ENCODE data around the gene DNTTIP2. TPM values are rescaled to one million over a fixed set of nuclear protein-coding genes. Genes with fewer than 3 reads are reported as not detected.
"Not testable (repeated sequence)": the region's sequence is repeated elsewhere in the genome, so short reads cannot be mapped to it uniquely, and the experiment has no call there.

The DNTTIP2 gene
- total and polyA plus RNA-seq, 2 experiments from 2014 or later: 34.4 to 43.6 TPM

GRCh38 chr1:93839753-93840152 is 39.3 kb downstream of the DNTTIP2 start:
- Histone ChIP-seq H3K4me2 (no peak overlapping the region), H3K4me1 (ENCODE audit: insufficient read depth) (no peaks in the 10 kb centered on the region), H2AFZ (no peak overlapping the region), H3K36me3 (replicated peaks; ENCODE audit: insufficient read depth, low read depth) (no peaks in the 10 kb centered on the region), H3K27me3 (no peaks in the 10 kb centered on the region), H4K20me1 (ENCODE audit: insufficient read depth, poor library complexity, severe bottlenecking) (no peaks in the 10 kb centered on the region), H3K4me3 (no peak overlapping the region), H3K79me2 (no peaks in the 10 kb centered on the region), H3K9me2 (replicated peaks; ENCODE audit: insufficient read depth) (no peaks in the 10 kb centered on the region), H3K9me3 (ENCODE audit: low read depth) (no peaks in the 10 kb centered on the region), H3K27ac (no peak overlapping the region)
- TF ChIP-seq EZH2 (IDR thresholded peaks at IDR 0.05; ENCODE audit: borderline replicate concordance) (no peak), EZH2phosphoT487 (IDR thresholded peaks at IDR 0.05; ENCODE audit: low read depth, severe bottlenecking, unreplicated experiment) (no peak), CTCF (IDR thresholded peaks at IDR 0.05; ENCODE audit: poor library complexity) (no peak)
- WGBS (ENCODE audit: low lambda C conversion rate, missing lambda C conversion rate): 88% methylated on average over 2 of the region's 2 CpGs
- DNase-seq (ENCODE audit: low spot score): no peak

GRCh38 chr1:93839307-93839706 is 39.7 kb downstream of the DNTTIP2 start:
- Histone ChIP-seq H3K4me1 (ENCODE audit: insufficient read depth) (no peaks in the 10 kb centered on the region), H3K4me3 (no peak overlapping the region), H3K27me3 (no peaks in the 10 kb centered on the region), H3K9me3 (ENCODE audit: low read depth) (no peaks in the 10 kb centered on the region), H3K4me2 (no peak overlapping the region), H4K20me1 (ENCODE audit: insufficient read depth, poor library complexity, severe bottlenecking) (no peaks in the 10 kb centered on the region), H3K36me3 (replicated peaks; ENCODE audit: insufficient read depth, low read depth) (no peaks in the 10 kb centered on the region), H3K79me2 (no peaks in the 10 kb centered on the region), H3K9me2 (replicated peaks; ENCODE audit: insufficient read depth) (no peaks in the 10 kb centered on the region), H3K27ac (no peak overlapping the region), H2AFZ (no peak overlapping the region)
- TF ChIP-seq CTCF (IDR thresholded peaks at IDR 0.05; ENCODE audit: poor library complexity) (no peak), EZH2 (IDR thresholded peaks at IDR 0.05; ENCODE audit: borderline replicate concordance) (no peak), EZH2phosphoT487 (IDR thresholded peaks at IDR 0.05; ENCODE audit: low read depth, severe bottlenecking, unreplicated experiment) (no peak)
- WGBS (ENCODE audit: low lambda C conversion rate, missing lambda C conversion rate): 39% methylated on average over 1 of the region's 1 CpG
- DNase-seq (ENCODE audit: low spot score): no peak

- 95% methylated on average over 3 of the region's 3 CpGs for WGBS (ENCODE audit: low lambda C conversion rate, missing lambda C conversion rate)
- H3K9me2 ChIP-seq (replicated peaks; ENCODE audit: insufficient read depth): no peaks in the 10 kb centered on the region
- no peaks in the 10 kb centered on the region for H3K79me2 ChIP-seq
- no peaks in the 10 kb centered on the region for H4K20me1 ChIP-seq (ENCODE audit: insufficient read depth, poor library complexity, severe bottlenecking)
- peaks cover 3% of the 10 kb centered on the region for H3K9me3 ChIP-seq (ENCODE audit: low read depth)
- H3K4me3 ChIP-seq: no peak overlapping the region
- H3K27me3 ChIP-seq: no peaks in the 10 kb centered on the region
- no peak overlapping the region for H3K27ac ChIP-seq
- no peak overlapping the region for H2AFZ ChIP-seq
- TF ChIP-seq EZH2 (IDR thresholded peaks at IDR 0.05; ENCODE audit: borderline replicate concordance) (no peak), CTCF (IDR thresholded peaks at IDR 0.05; ENCODE audit: poor library complexity) (no peak), EZH2phosphoT487 (IDR thresholded peaks at IDR 0.05; ENCODE audit: low read depth, severe bottlenecking, unreplicated experiment) (no peak)
- no peak for DNase-seq (ENCODE audit: low spot score)
- H3K4me1 ChIP-seq (ENCODE audit: insufficient read depth): no peaks in the 10 kb centered on the region
- no peaks in the 10 kb centered on the region for H3K36me3 ChIP-seq (replicated peaks; ENCODE audit: insufficient read depth, low read depth)
- no peak overlapping the region for H3K4me2 ChIP-seq
These were observed 41.0 kb downstream of the DNTTIP2 start for GRCh38 chr1:93837961-93838360.

- not testable (repeated sequence) for H4K20me1 ChIP-seq (ENCODE audit: insufficient read depth, poor library complexity, severe bottlenecking); H3K9me2 ChIP-seq (replicated peaks; ENCODE audit: insufficient read depth); DNase-seq (ENCODE audit: low spot score); H3K36me3 ChIP-seq (replicated peaks; ENCODE audit: insufficient read depth, low read depth); H3K4me3 ChIP-seq; H3K4me2 ChIP-seq; H3K4me1 ChIP-seq (ENCODE audit: insufficient read depth); H3K79me2 ChIP-seq; H3K27ac ChIP-seq; H2AFZ ChIP-seq; H3K27me3 ChIP-seq; H3K9me3 ChIP-seq (ENCODE audit: low read depth)
- WGBS (ENCODE audit: low lambda C conversion rate, missing lambda C conversion rate): 96% methylated on average over 3 of the region's 3 CpGs
These were observed 45.7 kb downstream of the DNTTIP2 start for GRCh38 chr1:93833293-93833692.

All from hepatocyte (in vitro differentiated cells).